Activated naive CD4-positive, alpha-beta T cell (primary cell): ENCODE measurements around the gene TNNT3.

Experiments
- DNase-seq, 4 experiments: peaks; one replicate each; lab custom pipeline; 2025; lab: John Stamatoyannopoulos, UW

TNNT3 gene

DNA sequence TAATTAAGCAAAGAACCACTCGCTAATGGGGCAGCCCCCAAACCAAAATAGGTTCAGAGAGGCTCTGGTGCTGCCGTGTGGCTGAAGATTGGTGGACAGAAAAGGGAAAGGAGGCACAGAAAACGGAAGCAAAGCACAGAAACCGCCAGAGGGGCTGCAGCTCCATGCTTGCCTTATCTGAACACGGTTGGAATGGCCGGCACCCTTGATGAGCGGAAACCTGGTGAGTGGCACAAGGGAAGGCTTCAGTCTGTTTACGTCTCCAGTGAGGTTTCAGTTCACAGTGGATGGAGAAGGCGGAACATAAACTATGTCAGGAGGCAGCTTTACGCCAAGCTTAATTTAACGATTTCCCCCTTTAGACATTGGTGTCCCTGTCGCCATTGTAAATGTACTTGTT is 22.6 kb upstream of the TNNT3 start:
- DNase-seq, result no peak

DNA sequence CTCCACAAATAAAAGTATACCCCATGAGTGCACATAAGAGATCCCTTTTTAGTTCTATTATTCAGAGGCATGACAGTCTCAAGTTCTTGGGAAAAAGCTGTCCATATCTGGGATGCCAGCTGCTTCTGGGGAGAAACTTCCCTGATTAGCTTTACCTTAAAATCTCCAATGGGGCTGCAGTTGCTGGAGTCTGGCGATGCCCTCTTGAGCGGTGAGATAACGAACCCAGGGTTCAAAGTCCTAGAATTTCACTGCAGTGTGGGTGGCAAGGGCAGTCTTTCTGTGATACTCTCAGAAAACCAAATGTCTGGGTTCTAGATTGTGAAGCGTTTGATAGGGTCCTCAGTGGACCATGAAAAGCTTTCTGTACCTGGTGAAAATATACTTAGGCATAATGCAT is 20.4 kb upstream of the TNNT3 start:
- no peak for DNase-seq

DNA sequence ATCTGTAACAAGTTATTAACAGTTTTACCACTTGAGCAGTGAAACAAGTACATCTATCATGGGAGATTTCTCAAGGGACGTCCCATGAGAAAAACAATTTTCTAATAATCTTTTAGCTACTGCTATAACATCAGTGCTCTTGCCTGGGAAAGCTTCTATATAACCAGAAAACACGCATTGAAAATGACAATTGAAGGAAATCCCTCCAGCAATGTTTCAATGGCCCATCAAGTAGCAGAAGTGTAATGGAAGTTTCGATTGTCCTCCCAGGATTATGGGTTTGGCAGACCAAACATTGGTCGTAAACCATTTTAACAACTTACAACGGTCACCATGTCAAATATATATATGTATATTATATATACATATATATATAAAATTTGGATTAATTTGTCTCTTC is 19.8 kb upstream of the TNNT3 start:
- no peak for DNase-seq

DNA sequence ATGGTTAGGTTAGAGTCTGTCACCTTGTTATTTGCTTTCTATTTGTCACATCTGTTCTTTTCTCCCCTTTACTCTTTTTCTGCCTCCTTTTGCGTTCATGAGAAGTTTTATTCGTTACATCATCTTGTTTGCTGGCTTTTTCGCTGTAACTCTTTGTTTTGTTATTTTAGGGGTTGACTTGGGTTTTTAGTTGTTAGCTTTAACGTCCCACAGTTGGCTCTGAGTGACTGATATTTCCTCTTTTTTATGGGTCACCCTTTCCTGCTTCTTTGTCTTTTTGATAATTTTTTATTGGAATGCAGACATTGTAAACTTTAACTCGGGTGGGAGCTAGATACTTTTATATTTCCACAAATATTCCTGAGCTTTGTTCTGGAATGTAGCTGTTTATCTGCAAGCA is 13.3 kb upstream of the TNNT3 start:
- no peak for DNase-seq

DNA sequence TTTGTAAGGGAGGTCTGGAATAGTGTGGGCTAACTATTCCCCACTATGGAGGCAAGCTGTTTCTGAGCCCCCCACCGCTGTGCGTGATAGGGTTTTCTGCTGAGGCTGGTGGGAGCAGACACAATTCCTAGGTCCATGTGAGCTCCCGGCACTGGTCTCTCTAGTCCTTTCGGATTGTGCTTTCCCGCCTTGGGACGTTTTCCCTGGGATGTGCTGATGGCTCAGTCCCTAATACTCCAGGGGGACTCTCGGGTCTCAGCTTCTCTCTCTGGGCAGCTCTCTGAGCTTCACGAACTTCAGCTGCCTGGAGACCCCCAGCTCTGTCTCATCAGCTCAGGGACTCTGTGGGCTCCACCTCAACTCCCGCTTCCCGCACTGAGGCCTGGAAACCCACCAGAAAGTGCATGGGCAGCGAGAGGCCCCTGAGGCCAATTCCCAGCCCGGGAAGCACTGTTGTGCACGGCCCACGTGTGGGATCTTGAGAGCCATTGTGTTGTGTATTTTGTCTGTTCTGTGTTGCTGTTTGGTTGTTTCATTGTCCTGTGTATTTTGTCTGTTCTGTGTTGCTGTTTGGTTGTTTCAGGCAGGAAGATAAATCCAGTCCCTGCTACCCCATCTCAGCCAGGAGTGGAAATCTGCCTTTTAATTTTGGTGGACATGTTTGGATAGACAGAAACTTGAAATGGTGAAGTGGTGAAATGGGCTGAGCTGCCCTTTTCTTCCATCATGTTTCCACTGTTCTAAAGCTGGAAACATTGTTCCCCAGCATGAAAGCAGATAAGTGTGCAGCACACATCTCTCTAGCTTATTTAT is 12.7 kb upstream of the TNNT3 start:
- no peak for DNase-seq

DNA sequence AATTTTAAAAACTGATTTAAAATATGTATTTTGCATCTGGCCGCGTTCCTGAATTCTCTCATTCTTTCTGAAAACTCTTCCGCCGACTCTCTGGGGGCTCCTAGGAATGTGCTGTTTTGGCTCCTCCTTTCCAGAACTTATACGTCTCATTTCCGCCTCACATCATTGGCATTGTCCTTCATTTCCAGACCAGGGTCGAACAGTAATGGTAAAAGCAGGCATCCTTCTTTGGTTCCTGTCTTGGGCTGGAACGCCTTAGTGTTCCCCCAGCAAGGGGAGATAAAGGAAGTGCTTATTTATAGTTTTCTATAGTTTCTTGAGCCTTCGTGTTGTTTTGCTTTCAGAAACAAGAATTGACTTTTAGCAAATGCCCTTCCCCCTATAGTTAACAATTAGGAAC is 10.9 kb upstream of the TNNT3 start:
- DNase-seq, result no peak

DNA sequence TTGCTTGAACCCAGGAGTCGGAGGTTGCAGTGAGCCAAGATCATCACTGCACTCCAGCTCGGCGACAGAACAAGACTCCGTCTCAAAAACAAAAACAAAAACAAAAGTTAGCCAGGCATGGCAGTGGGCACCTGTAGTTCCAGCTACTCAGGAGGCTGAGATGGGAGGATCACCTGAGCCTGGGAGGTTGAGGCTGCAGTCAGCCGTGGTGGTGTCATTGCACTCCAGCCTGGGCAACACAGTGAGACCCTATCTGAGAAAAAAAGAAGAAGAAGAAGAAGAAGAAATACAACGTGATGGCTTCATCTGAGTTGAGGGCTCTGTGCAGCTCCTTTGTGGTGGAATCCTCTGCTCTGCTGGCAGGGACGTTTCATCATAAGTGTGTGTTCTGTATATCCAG is 10.0 kb upstream of the TNNT3 start:
- no peak for DNase-seq

DNA sequence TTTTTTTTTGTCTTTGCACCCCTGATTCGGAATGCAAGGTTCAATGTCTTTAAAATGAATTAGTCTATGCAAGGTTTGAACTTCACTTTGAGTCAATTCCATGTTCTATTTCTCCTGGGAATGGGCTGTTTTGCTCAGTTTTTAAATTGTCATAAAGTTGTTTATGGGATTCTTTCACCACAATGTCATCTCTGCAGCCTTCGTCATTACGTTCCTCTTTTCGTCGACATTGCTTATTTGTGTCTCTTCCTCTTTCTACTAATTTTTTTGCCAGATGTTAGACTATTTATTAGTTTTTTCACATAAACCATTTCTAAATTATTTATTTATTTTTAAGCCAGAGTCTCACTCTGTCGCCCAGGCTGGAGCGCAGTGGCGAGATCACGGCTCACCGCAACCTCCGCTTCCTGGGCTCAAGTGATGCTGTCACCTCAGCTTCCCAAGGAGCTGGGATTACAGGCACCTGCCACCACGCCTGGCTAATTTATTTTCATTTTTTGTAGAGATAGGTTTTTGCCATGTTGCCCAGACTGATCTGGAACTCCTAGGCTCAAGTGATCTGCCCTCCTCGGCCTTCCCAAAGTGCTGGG is 7.1 kb upstream of the TNNT3 start:
- DNase-seq, result no peak

DNA sequence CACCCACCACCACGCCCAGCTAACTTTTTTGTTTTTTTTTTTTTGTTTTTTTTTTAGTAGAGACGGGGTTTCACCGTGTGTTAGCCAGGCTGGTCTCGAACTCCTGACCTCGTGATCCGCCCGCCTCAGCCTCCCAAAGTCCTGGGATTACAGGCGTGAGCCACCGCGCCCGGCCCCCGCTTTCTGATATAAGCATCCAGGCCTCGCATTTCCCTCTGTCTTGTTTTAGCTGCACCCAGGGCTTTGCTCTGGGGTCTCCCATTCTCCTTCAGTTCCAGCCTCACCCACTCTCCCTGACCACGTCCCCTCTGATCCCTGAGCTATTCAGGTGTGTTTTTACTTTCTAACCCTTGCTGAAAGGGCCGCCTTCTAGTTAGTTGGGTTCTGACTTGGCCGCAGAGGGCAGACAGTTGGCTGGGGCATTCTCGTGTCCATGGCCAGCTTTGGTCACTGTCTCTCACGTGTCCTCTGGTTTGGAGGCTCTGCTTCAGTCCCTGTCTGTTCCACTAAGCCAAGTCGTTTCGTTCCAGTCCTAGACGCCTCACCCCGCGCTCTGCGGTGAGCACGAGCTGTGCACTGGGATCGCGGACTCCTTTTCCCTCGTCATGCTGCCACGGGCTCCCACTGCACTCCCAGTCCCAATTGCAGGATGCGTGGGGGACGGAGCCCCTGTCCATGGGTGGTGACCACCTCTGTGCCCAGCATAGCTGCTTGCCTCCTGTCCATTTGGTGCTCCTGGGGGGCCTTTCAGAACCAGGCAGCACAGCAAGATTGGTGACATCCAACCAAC is 6.0 kb upstream of the TNNT3 start:
- no peak for DNase-seq

DNA sequence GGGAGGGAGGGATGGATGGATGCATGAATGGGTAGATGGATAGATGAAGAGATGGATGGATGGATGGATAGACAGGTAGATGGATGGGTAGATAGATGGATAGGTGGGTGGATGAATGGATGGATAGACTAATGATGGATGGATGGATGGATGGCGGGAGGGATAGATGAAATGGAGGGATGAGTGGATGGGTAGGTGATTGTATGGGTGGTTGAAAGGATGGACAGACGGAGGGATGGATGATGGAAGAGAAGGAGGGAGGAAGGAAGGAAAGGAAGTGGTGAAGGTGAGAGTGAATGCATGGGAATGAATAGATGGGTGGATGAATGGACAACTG is 3.7 kb upstream of the TNNT3 start:
- DNase-seq, result no peak

DNA sequence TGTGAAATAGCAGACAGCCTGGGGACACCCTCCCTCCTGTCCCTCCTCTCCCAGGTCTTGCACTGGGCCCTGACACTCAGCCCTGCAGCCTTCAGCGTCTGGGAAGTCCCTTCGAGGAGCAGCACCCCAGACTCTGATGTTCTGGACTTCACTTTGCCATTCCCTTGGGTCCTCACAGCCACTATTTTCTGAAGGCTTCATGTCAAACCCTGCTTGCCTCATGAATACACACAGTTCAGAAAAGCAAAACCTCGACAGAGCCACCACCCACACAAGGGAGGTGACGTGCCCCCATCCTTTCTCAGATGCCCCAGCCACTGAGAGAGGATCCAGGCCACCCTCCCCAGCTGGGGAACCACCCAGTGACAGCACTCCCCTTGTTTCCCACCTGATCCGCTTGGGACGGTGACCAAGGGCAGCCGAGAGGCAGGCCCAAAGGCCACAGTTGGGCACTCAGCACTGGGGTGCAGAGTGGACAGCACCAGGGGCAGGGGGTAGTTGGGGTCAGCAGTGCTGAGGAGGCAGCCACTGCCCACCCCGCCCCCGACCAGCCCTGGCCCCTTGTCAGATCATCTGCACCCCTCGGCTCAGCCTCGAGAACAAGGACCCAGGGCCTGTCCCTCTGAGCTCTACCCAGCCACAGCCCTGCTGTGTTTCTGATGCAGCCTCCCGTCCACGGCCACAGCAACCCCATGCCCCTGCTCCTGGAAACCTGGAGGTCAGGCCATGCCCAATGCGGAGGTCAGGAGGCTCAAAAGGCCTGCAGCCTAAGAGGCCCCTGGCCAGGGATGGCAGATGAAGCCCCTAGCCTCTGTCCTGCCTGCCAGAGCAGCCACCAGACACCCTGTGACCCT is 3.1 kb upstream of the TNNT3 start:
- DNase-seq, result no peak

DNA sequence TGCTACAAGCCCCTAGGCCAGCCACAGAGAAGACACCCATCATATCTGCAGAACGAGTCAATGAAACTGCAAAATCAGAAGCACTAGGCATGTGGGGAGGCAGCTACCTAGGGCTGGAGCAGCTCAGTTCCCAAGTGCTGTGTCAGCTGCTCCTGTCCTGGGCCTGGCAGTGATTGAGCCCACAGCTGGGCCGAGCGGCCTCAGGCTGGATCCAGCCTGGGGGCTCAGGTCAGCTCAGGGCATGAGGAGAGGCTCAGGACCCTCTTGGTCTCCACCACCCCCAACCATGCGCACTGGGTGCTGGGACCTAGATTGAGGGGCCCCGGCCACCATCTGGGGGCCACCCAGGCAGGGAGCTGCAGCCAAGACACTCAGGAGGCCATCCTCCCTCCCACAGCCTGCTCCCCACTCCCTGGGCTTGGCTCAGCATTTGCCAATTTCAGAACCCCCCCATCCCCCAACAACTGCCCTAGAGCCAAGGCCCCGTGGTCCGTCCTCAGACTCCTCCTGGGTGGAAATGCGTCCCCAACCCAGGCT is 2.4 kb upstream of the TNNT3 start:
- no peak for DNase-seq

DNA sequence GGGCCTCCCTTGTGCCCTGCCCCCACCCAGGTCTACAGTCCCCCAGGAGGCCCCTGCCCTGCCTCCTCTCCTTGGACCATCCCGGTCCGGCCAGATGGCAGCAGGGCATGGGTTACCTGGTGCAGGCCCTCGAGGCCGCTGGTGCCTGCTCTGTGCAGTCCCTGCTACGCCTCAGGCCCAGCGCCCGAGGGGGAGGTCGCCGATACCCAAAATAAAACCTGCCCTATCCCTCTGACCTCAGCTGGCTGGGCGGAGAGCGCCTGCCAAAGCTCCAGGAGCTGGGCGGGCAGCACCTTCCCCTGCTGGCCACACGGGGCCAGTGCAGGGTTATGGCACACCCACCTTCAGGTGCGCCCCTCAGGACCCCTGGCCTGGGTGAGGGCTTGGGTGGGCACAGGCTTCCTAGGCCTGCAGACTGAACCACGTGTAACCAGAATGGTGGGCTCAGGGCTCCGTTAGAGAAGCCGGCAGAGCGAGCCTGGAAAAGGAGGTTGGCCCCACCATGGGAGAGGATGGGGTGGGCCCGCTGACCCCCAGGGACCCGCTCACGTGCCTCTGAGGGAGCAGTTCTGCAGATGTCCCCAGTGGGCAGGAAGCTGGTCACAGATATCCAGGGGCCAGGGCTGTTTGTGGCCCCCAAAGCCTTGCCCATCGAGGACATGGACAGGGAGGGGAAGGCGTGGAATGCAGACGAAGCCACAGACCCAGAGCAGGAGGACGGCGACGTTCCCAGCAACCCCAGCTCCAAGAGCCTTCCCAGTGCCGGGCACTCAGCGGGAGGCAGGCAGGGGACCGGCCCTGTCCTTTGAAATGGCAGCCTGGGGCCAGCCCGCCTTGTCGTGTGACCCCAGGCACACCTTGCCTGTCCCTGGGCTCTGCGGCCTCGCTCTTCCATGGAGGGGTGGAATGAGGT is 1.7 kb upstream of the TNNT3 start:
- no peak for DNase-seq

DNA sequence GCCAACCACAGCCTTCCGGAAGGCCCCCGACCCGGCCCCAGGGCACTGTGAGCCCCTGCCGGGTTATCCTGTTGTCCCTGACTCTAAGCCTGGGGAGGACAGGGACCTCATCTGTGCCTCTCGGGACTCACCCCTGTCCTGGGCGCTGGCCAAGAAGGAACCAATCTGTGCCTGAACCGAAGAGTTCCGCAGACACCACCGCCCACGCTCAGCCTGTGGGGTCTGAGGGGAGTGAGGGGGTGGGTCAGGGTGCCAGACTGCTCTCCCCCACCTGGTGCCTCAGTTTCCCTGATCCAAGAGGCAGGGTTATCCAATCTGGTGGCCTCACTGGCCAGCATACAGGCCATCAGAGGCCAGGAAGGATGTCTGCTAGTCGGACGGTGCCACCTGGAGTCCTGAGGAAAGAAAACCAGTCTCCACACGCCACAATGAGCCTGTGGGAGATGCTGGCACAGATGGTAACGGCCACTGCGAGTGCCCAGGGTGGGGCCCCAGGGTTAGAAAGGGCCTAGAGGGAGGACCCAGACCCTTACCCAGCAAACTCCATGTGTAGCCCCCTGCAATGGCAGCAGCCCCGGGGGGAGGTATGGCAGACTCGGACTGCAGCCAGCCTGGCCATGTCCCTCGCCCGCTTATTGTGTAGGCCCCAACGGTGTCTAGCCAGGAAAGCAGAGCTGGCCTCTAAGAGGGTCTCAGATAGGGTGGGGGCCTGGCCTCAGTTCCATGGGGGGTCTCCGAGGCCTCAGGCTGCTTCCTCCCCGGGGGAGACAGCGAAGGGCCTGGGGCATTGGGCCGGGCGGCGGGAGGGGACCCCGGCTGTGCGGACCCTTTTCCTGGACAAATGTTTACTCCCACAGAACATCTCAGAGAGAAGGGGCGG is 827 bp upstream of the TNNT3 start:
- no peak for DNase-seq

DNA sequence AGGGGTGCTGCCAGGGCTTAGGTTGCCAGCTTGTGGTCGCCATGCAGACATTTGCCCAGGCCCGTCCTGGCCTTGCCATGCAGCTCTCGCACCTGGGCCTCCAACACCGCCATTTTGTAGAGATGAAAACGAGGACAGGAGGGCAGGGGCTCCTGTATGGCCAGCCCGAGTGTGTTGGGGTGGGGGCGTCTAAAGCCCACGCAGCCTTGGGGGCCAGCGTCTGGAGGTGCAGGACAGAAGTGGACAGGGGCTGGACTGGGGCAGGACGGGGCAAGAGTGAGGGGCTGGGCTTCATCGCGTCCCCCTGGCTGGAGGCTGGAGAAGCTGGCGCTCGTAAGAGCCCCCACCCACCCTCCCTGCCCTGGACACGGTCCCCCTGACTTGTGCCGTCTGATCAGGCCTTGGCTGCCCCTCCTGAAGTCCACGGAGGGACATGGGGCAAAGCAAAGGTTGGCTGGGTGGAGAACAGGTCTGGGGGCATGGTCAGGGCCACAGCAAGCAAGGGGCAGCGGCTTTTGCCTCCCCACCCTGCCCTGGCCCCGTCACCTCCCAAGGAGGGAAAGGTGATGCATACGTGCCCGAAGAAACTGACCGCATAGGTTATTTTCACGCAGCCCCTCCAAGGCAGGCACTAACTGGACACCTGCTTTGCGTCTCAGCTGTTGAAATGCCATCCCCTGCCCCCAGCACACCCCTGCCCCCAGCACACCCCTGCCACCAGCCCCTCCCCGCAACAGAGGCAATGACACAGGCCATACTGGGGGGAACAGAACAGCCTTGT is 815 bp downstream of the TNNT3 start:
- DNase-seq, result no peak

DNA sequence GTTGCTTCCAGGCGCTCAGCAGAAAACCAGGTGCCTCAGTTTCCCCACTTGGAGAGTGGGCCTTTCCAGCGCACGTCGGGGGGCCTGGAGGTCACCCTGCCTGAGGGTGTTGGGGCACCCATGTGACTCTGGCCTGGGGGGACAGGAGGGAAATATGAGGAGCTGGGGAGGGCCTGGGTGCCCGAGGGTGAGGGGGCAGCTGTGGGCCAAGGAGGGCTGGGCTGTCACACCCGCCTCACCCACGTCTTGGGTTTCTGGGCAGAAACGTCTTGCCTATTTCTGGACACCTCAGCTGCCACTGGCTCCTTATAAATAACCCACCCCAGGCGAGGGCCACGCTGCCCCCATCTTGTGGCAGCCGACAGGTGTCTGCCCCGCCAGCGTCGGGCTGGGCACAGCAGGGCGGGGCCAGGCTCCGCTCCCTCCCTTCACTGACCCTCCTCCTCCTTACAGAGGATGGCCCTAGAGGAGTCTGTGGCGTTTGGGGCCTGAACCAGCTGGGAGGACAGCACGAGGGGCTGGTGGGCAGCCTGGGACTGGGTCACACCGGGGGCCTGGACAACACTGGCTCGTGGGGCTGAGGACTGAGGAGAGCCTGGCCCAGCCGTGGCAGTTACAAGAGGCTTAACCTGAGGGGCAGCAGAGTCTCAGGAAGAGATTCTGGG is 1.5 kb downstream of the TNNT3 start:
- no peak for DNase-seq

DNA sequence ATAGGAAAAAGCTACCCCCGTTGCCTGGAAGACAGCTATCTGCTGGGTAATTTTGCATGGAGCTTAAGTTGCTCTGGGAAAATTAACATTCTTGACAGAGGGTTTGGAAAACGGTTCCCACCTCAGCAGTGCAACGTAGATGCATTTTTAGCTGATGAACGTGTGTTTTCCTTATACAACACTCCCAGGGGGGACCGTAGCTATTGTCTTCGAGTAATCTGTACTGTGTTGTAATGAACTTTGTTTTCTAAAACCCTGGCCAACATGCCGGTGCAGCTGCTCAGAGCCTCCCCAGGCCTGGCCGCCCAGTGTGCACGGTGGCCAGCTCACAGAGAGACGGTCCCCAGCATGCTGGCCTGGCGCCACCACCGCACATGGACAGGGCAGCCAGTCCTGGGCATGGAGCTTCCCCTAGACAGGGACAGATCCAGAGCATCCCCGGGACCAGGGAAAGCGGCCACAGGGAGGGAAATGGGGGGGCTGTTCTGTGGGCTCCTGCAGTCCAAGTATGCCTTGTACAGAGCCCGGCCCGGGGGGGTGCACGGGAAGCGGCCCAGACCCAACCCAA is 2.2 kb downstream of the TNNT3 start:
- DNase-seq, result no peak

DNA sequence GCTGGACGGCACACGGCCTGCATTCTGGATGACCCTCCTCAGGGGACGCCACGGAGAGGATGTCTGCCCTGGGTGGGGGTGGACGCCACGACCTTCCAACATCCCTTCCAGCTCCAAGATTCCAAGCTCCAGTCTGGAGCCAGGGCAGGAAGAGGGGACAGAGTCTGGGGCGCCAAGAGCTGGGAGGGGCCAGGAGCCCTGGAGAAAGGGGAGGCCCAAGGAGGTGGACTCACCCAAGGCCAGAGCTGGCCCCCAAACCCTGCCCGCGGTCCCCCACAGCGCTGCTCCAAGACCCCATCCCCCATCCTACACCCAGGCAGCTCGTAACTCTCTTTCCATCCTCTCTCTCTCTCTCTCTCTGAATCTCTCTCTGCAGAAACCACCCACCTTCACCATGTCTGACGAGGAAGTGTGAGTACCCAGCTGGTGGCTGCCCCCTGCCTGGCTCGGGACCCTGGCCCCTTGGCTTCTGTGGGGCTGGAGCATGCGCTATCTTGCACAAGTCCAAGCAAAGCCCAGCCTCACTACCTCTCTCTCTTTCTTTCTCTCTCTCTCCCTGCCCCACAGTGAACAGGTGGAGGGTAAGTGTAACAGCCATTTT is 3.1 kb downstream of the TNNT3 start:
- DNase-seq, result no peak
